Left renal pelvis (tissue), 4 donors: Measurements from ENCODE around the gene LBHD1. TPM values are rescaled to one million over a fixed set of nuclear protein-coding genes. Genes with fewer than 3 reads are reported as not detected.
"Not testable (repeated sequence)": the region's sequence is repeated elsewhere in the genome, so short reads cannot be mapped to it uniquely, and the experiment has no call there.

Experiments
- DNase-seq, 4 donors: peaks; one replicate each; pipeline ENCODE4 v3.0.0-alpha.2; 2013; ENCODE audit warnings: low read depth in 4 of 4, low spot score in 3 of 4
- polyA plus RNA-seq, 4 donors: library from polyadenylated mRNA; unstranded; fragments of 120-200 nt; gene quantifications; one replicate each; pipeline ENCODE4 v1.2.1, GENCODE V29; 2013; ENCODE audit not compliant: insufficient read length in 4 of 4

The LBHD1 gene
- polyA plus RNA-seq, 4 donors, result 5.6 to 8.5 (median 6.1) TPM

GRCh38 chr11:62665599-62666258 lies 6.3 kb downstream of the LBHD1 start:
- DNase-seq, result no peak

- DNase-seq, result peak; percentile 90 to 94 (median 92)
These were observed 6.9 kb downstream of the LBHD1 start, which contains the start of the genes C11orf98 and CSKMT for GRCh38 chr11:62665075-62665598. TSS of gene C11orf98 (minus strand) at chr11:62665210. CDS start at chr11:62665169, 41 bp downstream. TSS of gene CSKMT (plus strand) at chr11:62665312. CDS start at chr11:62665880, 568 bp downstream.

DNA sequence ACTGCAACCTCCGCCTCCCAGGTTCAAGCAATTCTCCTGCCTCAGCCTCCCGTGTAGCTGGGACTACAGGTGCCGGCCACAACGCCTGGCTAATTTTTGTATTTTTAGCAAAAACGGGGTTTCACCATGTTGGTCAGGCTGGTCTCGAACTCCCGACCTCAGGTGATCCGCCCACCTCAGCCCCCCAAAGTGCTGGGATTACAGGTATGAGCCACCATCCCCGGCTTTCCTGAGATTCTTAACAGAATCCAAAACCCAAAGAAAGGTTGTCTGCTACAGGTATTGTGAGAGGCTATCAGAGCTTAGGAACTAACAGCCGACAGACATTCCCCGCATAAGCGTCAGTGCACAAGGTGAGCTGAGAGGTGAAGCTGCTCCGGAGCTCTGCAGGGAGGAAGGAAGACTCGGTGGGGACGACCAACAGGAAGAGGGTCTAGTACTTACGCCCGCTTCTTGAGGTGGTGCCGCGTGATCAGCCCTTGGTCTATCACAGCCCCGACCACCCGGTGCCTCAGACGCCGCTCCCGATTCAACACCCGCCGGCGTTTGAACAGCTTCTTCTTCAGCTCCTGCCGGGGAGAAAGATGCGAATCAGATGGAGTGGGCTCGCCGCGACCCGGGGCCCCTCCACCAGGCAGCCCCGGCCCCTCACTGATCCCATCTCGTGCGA lies 7.5 kb downstream of the LBHD1 start:
- no peak for DNase-seq

DNA sequence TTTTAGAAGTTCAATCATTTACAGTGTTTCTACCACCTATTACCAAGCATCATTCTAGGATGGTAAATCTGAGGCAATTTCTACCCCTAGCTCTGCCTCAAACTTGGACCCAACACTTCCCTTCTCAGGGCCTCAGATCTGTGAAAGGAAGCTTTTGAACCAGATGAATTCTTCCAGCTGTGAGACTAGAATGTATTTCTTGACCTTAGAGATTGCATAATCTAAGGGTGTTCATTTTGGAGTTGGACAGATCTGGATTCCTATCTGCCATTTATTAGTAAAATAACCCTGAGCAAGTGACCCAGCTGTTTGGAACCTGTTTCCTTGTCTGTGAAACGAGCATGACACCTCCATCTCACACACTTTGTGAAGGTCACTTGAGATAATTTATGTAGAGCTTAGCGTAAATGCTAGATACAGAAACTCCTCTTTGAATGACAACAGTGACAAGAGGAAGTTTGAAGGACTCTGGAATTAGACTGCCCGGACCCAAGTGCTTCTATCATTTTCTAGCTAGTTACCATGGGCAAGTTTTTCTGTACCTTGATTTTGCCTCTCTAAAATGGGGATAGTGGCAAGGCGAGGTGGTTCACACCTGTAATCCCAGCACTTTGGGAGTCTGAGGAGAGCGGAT lies 15.2 kb downstream of the LBHD1 start:
- DNase-seq, result no peak

DNA sequence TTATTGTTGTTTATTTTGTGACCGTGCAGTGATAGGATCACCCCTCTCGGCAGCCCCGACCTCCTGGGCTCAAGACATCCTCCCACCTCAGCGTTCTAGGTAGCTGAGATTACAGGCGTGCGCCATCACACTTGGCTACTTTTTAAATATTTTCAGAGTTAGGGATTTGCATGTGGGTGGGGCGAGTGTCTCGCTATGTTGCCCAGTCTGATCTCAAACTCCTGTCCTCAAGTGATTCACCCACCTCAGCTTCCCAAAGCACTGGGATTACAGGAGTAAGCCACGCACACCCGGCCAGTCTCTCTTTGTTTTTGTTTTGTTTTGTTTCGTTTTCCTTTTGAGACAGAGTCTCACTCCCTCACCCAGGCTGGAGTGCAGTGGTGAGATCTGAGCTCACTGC lies 17.8 kb downstream of the LBHD1 start:
- no peak for DNase-seq

GRCh38 chr11:62652161-62653006 lies 19.7 kb downstream of the LBHD1 start:
- no peak for DNase-seq

GRCh38 chr11:62650283-62650682 lies 21.8 kb downstream of the LBHD1 start:
- DNase-seq, result not testable (repeated sequence)

DNA sequence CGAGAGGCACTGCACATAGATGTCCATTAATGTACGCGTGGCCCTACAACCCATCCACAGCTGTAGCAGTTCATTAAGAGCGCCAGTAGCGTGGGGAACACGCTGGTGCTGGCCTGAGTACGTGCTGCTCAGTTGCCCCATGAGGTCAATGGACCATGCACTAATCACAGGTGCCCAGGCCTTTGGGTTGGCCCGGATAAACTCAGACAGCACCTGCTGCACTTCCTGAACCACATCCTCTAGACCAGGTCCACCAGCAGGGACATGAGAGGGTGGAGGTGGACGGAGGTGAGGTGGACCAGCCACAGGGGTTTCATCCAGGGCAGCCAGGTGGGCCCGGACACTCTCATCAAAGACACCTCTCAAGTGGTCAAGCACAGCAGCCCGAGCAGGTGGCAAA lies 22.6 kb downstream of the LBHD1 start:
- no peak for DNase-seq

DNA sequence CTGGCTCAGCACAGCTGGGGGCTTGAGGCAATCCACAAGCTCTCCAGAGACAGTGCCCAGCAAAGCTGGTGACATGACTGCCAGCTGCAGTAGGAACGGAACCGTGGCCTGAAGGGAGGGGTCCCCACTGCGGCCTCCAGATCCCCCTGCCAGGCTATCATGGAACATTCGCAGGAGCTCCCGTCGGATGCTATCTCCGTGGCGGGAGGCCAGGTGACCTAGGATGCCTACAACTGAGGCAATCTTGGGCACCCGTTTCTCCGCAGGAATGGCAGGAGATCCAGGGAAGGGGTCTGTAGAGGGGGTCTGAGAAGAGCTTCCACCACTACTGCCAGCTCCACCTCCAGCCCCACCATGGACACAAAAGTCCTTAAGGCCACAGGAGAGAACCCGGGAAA lies 23.1 kb downstream of the LBHD1 start:
- DNase-seq, result no peak

DNA sequence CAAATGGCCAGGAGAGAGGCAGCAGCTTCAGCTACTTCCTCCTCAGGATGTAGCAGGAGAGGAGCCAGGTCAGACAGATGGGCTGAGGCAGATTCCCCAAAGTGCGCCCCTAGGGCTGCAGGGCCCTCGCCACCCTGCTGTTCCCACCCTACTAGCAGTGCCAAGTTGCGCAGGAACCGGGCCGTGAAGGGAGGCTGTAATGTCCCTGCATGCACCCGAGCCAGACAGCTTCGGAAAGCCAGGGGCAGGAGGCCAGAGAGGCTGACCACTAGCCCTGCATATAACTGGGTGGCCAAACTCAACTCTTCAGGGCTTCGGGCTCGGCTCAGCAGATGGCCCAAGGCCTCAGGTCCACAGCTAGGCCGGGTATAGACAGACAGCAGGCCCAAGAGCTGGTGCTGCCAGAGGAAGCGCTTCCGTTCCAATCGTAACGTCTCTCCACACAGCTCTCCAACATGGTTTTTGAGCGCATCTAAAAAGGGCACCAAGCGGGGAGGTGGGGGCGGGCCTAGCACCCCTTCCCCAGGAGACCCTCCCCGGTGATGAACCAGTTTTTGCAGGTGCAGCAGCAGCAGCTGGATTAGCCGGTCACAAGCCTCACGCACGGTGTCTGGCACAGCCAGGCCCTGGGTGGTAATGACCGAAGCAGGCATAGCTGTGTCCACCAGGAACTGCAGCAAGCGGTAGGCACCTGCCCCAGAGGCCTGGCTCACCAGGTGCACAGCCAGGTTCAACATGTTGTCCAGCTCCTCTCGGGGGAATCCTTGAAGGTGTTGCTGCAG lies 23.7 kb downstream of the LBHD1 start:
- no peak for DNase-seq

- DNase-seq, result no peak
These were observed 24.5 kb downstream of the LBHD1 start for GRCh38 chr11:62647609-62648005.

DNA sequence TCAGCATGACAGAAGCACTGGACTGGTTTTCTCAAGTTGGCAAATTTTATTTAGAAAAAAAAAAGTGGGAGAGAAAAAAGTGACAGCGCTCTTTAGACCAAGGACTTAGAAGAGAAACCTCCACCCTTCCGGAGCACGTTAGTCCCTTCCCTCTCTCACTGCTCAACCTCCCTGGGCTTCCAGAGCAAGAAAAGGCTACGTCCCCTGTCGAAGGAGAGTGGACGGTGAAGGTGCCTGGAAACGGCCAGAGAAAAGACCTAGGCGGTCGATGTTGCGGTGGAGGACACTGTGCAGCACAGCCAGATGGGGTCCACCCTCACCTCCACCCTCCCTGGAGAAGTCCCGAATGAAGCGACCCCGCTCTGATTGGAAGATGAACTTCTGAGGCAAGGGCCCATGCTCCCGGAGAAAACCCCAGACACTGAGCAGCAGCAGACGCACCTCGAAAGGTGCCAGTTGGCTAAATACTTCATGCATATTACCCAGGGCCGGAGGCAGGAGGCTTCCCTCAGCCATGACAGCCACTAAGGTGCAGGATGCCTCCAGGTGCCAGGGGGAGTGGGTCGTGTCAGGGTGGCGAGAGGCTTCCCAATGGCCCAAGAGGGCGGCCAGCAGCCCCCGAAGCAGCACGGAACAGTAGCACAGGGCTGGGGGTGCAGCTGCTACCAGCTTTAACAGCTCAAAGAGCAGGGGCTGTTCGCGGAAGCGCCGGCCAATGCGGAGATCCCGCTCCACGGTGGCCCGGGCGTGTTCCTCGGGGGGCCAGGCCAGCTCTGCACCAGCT lies 25.1 kb downstream of the LBHD1 start:
- DNase-seq, result no peak

- peak; percentile 89 to 97 (median 96) for DNase-seq
These were observed 25.9 kb downstream of the LBHD1 start, which contains the start of gene GANAB for GRCh38 chr11:62645946-62646824. TSS of gene GANAB (minus strand) at chr11:62646613. CDS start at chr11:62646599, 14 bp downstream.

DNA sequence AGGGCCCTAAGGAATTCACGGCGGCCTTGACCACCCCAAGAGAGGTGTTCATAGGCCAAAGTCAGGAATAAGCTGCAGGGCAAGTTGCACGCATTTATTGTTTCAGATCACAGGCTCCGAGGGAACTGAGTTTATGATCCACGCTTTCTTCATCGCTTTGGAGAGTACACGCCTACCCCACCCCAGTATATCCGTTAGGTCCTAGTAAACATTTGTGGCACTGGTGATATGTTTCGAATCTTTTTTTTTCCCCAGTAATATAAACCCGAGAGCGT lies 26.5 kb downstream of the LBHD1 start:
- no peak for DNase-seq

GRCh38 chr11:62644220-62644619 lies 27.8 kb downstream of the LBHD1 start:
- no peak for DNase-seq

- no peak for DNase-seq
These were observed 39.6 kb downstream of the LBHD1 start for GRCh38 chr11:62632492-62632891.

GRCh38 chr11:62627713-62628112 lies 44.4 kb downstream of the LBHD1 start:
- no peak for DNase-seq

DNA sequence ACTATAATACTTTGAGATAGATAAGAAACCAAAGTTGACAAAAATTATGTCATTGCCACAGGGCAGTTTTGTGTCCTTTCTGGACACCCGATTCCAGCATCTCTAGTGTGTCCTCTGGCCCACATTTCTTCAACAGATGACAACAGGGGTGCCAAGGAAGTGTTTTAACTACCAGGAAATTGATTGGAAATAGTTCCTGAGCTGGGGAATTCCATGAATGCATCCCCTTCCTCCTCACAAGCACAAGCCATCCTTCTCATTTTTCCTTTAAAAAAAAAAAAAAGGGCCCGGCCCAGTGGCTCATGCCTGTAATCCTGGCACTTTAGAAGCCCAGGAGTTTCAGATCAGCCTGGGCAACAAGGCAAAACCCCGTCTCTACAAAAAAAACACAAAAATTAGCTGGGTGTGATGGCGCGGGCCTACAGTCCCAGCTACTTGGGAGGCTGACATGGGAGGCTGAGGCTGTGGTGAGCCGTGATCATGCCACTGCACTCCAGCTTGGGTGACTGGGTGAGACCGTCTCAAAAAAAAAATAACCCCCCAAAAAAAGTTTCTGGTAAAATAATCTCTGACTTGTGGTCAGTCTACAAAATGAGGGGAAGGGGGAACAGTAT lies 49.5 kb downstream of the LBHD1 start:
- DNase-seq, result no peak
